Erythroblast (primary cell): ENCODE results near the gene FCHSD2.

Source experiments
- GATA1 ChIP-seq: IDR thresholded peaks from 2 replicates; pipeline ENCODE4 v1.6.1; 2011; ENCODE audit warnings: low read depth, mild to moderate bottlenecking, control low read depth, low read length, moderate library complexity
- POLR2A ChIP-seq: IDR thresholded peaks from 2 replicates; pipeline ENCODE4 v1.6.1; 2011; ENCODE audit warnings: mild to moderate bottlenecking, low read length

GRCh38 chr11:73130181-73130580 is 11.9 kb downstream of the FCHSD2 start:
- TF ChIP-seq POLR2A (no peak), GATA1 (no peak)
